HG02763 (cell line): ENCODE data around the gene KIAA0586.
"Not testable (repeated sequence)": the region's sequence is repeated elsewhere in the genome, so short reads cannot be mapped to it uniquely, and the experiment has no call there.

Experiments used
- ATAC-seq: cut with Tn5 transposase; IDR thresholded peaks from one replicate; pipeline ENCODE4 v1.9.1; 2021; ENCODE audit warnings: mild to moderate bottlenecking, moderate library complexity; ENCODE audit not compliant: unreplicated experiment

The KIAA0586 gene

DNA sequence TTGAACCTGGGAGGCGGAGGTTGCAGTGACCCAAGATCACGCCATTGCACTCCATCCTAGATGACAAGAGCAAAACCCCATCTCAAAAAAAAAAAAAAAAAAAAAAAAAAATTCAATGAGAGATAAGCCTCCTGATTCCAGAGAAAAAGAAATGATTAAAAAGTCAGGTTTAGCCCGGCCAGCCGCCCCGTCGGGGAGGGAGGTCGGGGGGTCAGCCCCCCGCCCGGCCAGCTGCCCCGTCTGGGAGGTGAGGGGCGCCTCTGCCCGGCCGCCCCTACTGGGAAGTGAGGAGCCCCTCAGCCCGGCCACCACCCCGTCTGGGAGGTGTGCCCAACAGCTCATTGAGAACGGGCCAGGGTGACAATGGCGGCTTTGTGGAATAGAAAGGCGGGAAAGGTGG, 160.8 kb downstream of the KIAA0586 start:
- ATAC-seq: not testable (repeated sequence)

DNA sequence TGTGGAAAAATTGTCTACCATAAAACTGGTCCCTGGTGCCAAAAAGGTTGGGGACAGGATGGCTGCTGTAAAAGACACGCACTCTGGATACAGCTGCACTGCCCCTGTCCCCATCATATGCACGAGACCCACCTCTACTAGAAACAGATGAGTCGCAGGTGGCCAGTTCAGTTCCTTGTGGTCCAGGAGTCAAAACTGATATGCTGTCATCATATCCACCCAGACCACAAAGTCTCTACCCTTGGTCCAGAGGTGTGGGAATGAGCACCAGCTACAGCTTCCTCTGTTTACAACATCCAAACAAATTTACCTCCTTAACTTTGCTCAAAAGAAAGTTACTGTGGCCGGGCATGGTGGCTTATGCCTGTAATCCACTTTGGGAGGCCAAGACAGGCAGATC, 166.5 kb downstream of the KIAA0586 start:
- no peak for ATAC-seq

DNA sequence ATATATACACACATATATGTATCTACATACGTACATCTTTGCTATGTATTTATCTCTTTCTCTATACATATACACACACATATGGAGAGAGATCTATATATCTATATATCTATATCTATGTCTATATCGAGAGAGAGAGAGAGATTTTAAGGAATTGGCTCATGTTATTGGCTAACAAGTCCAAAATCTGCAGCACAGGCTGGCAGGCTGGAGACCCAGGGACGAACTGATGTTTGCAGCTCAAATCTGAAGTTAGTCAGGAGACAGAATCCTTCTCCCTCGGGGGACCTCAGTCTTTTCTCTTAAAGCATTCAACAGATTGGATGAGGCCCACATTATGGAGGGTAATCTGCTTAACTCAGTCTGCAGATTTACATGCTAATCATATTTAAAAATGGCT, 169.5 kb downstream of the KIAA0586 start:
- ATAC-seq: no peak

DNA sequence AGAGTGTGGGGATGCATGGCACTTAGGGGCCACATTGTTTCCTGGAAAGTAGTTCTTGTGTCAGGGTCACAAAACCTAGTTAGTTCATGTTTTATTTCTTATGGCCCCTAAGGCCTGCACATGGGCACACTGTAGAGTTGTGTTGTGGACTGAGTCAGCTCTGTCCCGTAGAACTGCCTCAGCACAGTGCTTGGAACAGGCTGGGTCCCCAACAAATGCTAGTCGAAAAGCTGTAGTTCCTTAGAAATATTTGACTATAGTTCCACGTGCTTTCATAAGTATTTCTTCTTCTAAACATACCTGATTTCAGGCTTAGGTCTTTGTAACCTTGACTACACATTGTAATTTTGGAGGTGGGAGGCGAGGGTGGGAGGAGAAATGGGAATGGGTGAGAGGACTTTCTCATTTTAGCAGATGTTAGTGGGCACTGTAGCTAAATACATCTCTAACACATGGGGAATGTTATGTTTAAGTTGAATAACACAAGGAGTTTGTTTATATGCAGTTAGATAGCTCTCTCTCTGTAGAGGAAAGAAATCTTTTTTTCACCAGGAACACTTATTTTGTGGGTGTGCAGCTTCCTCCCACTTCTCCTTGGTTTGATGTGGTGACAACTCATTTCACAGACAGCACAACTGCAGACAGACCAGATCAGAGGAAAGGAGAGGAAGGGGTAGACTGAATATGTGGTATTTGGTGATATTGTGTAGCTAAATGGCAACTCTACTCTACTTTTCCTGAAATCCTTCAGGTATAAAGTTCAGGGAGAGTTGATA, 170.7 kb downstream of the KIAA0586 start:
- no peak for ATAC-seq

DNA sequence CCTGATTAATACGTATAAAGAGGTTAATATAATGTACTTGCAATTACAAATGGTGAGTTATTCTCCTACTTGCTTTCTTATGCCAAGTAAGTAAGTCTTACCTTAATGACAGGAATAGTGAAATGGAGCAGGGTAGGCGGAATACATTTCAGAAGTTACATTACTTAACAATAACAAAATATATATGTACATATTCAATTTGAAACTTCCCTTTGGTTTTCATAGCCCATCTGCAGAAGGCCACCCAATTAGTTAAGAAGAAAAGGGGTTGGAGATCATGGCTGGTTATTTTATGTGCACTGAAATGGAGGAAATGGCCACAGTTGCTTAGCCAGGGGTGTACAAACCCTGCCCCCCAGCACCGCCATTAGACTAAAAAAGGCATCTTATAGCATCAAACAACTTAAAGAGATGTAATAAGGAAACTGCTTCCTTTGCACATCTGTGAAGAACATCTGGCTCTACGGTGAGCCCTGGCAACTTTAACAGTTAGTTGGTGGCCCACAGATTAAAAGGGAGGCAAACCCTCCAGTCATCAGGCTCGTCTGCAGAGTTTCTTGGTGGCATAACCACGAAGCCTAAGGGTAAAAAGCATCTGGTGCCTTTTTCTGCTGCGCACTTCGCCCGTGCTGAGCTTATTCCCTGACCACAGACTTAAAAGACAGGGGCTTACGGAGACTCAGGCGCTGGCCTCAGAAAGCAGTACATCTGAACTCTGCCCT, 171.4 kb downstream of the KIAA0586 start:
- ATAC-seq: no peak

DNA sequence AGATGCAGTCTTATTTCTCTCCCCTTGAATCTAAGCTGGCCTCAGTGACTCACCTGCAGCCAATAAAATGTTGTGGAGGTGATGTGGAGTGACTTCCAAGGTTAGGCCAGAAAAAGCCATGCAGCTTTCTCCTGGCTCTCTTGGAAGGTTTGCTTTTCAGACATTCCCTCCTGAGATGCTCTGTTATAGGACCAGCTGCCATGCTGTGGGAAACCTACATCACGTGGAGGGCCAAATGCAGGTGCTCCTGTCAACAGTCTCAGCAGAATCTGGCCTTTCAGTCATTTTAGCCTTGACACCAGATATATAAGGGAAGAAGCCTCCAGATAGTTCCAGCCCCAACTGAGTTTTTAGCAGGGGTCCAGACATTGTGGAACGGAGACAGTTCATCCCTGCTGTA, 172.2 kb downstream of the KIAA0586 start:
- no peak for ATAC-seq
